ENCODE measurements around the gene ACTL10. TPM values are rescaled to one million over a fixed set of nuclear protein-coding genes. Genes with fewer than 3 reads are reported as not detected.
"Not testable (repeated sequence)": the region's sequence is repeated elsewhere in the genome, so short reads cannot be mapped to it uniquely, and the experiment has no call there.

Gene ACTL10
- total and polyA plus RNA-seq, 11 donors: 0.13 to 1.1 (median 0.36) TPM

- Histone ChIP-seq H3K27me3 (no peaks in the 10 kb centered on the region), H3K4me1 (no peaks in the 10 kb centered on the region), H3K36me3 (peaks cover 0 to 100% (median 84%) of the 10 kb centered on the region in 9 donors), H3K9me3 (no peaks in the 10 kb centered on the region), H3K4me3 (no peak overlapping the region), H3K27ac (no peak overlapping the region)
- DNase-seq (no peak), ATAC-seq (no peak)
- 91 to 97% (median 95%) methylated on average over 5 of the region's 5 CpGs for WGBS, 4 donors
- TF ChIP-seq, protein P1, sequence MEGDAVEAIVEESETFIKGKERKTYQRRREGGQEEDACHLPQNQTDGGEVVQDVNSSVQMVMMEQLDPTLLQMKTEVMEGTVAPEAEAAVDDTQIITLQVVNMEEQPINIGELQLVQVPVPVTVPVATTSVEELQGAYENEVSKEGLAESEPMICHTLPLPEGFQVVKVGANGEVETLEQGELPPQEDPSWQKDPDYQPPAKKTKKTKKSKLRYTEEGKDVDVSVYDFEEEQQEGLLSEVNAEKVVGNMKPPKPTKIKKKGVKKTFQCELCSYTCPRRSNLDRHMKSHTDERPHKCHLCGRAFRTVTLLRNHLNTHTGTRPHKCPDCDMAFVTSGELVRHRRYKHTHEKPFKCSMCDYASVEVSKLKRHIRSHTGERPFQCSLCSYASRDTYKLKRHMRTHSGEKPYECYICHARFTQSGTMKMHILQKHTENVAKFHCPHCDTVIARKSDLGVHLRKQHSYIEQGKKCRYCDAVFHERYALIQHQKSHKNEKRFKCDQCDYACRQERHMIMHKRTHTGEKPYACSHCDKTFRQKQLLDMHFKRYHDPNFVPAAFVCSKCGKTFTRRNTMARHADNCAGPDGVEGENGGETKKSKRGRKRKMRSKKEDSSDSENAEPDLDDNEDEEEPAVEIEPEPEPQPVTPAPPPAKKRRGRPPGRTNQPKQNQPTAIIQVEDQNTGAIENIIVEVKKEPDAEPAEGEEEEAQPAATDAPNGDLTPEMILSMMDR (IDR thresholded peaks at IDR 0.05): no peak
- no peak for TF ChIP-seq POLR2A (IDR thresholded peaks at IDR 0.05)
- intact Hi-C loops (cut with DNase I): no loop called here
Observed at GRCh38 chr20:33629979-33630378, 36.8 kb upstream of the ACTL10 start.

- no peak for TF ChIP-seq POLR2A (IDR thresholded peaks at IDR 0.05)
- TF ChIP-seq, protein P1 (IDR thresholded peaks at IDR 0.05): no peak
- Histone ChIP-seq H3K27ac (no peak overlapping the region), H3K27me3 (no peaks in the 10 kb centered on the region), H3K4me1 (no peaks in the 10 kb centered on the region), H3K36me3 (peaks cover 0 to 100% (median 84%) of the 10 kb centered on the region in 9 donors), H3K9me3 (no peaks in the 10 kb centered on the region), H3K4me3 (no peak overlapping the region)
- intact Hi-C loops (cut with DNase I): no loop called here
- 76 to 86% (median 79%) methylated on average over 4 of the region's 4 CpGs for WGBS, 4 donors
- ATAC-seq (no peak), DNase-seq (no peak)
Observed at GRCh38 chr20:33630507-33630906, 36.2 kb upstream of the ACTL10 start.

DNA sequence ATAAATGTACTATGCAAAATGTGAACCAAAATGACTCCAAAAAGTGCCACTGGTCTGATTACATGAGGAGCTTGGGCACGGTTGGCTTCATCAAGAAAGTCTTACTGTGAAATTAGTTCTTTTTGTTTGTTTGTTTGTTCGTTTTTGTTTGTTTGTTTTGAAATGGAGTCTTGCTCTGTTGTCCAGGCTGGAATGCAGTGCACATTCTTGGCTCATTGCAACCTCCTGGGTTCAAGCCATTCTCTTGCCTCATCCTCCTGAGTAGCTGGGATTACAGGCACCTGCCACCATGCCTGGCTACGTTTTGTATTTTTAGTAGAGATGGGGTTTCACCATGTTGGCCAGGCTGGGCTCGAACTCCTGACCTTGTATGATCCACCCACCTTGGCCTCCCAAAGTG, 34.8 kb upstream of the ACTL10 start:
- H3K4me3 ChIP-seq; H3K9me3 ChIP-seq; H3K27me3 ChIP-seq; H3K27ac ChIP-seq; H3K4me1 ChIP-seq; intact Hi-C loops (cut with DNase I); DNase-seq; ATAC-seq: not testable (repeated sequence)
- peaks cover 0 to 98% (median 80%) of the 10 kb centered on the region in 9 donors for H3K36me3 ChIP-seq
- 83 to 94% (median 87%) methylated on average over 4 of the region's 4 CpGs for WGBS, 4 donors

- H3K36me3 ChIP-seq: peaks cover 0 to 97% (median 79%) of the 10 kb centered on the region in 9 donors
- TF ChIP-seq POLR2A (IDR thresholded peaks at IDR 0.05): no peak
- TF ChIP-seq, protein P1 (IDR thresholded peaks at IDR 0.05): no peak
- intact Hi-C loops (cut with DNase I): no loop called here
Observed at GRCh38 chr20:33635341-33635740, 31.4 kb upstream of the ACTL10 start.

DNA sequence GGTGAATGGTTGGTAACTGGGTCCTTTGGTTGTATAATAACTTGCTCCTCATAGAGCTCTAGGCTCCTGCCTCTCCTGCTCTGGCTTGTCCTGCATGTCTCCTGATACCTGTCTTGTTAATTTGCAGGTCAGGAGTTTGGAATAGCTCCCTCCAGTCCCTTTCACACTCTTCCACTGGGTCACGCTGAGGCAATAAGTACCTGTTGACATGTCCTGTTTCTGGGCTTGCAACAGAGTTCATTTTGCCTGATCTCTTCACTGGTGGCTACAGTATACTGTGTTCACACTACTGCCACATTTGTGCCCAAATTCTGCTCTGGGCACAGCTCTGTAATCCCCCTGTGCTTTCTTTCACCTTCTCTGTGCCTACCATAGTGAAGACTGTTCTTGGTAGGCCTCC, 30.0 kb upstream of the ACTL10 start:
- Histone ChIP-seq H3K4me3 (no peak overlapping the region), H3K36me3 (peaks cover 0 to 97% (median 81%) of the 10 kb centered on the region in 9 donors), H3K4me1 (no peaks in the 10 kb centered on the region), H3K9me3 (no peaks in the 10 kb centered on the region), H3K27me3 (no peaks in the 10 kb centered on the region), H3K27ac (no peak overlapping the region)
- DNase-seq (no peak), ATAC-seq (no peak)
- TF ChIP-seq, protein P1 (IDR thresholded peaks at IDR 0.05): no peak
- no peak for TF ChIP-seq POLR2A (IDR thresholded peaks at IDR 0.05)
- 48 to 86% (median 79%) methylated on average over 1 of the region's 1 CpG for WGBS, 4 donors
- intact Hi-C loops (cut with DNase I): no loop called here

More at GRCh38 chr20:33635341-33635740, 31.4 kb upstream of the ACTL10 start:
- DNase-seq: no peak
- 93 to 99% (median 98%) methylated on average over 3 of the region's 3 CpGs for WGBS, 4 donors
- H3K4me3 ChIP-seq: no peak overlapping the region
- no peak for ATAC-seq
- H3K27ac ChIP-seq: no peak overlapping the region
- H3K27me3 ChIP-seq: no peaks in the 10 kb centered on the region
- H3K4me1 ChIP-seq: no peaks in the 10 kb centered on the region
- no peaks in the 10 kb centered on the region for H3K9me3 ChIP-seq
